HG03439 (cell line): ENCODE results near the gene TAC4.
"Not testable (repeated sequence)": the region's sequence is repeated elsewhere in the genome, so short reads cannot be mapped to it uniquely, and the experiment has no call there.

ENCODE experiments used
- ATAC-seq: cut with Tn5 transposase; IDR thresholded peaks from one replicate; pipeline ENCODE4 v1.9.1; 2021; ENCODE audit warnings: mild to moderate bottlenecking, moderate library complexity; ENCODE audit not compliant: unreplicated experiment

TAC4 gene

DNA sequence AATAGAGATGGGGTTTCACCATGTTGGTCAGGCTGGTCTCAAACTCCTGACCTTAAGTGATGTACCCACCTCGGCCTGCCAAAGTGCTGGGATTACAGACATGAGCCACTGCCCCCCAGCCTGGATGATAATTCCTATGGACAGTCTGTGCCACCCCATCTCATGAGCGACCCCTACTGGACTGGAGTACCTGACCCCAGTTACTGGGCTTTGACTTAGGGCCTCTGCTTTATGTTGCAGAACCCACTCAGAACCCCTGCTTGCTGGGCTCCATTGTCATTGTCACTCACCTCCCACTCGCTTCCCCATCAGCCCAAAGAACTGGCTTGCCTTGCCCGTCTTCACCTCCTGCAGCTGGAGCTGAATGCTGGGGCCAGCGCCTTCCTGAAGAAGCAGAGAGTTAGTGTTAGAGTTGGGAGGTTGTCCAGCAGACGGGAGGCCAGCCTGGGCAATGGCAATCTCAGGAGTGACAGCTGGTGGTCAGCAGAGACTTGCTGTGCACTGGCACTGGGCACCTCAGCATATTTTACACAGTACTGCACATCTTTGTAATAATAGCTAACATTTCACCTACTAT is 4.0 kb downstream of the TAC4 start:
- ATAC-seq = no peak

DNA sequence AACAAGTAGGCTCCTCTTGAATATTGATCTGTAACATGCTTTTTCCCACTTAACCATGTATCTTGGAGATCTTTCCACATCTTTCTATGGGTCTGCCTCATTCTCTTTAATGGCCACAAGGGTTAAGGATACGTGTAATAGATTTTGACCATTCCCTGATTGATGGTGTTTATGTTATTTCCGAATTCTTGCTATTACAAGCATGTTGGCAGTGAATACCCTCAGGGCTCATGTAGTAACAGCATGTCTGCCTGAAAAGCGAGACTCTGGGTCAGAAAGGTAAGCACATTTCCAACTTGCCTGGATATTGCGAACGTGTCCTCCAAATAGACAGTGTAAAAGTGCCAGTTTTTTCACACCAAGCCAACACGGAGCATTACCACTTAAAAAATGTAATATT is 5.0 kb downstream of the TAC4 start:
- no peak for ATAC-seq

DNA sequence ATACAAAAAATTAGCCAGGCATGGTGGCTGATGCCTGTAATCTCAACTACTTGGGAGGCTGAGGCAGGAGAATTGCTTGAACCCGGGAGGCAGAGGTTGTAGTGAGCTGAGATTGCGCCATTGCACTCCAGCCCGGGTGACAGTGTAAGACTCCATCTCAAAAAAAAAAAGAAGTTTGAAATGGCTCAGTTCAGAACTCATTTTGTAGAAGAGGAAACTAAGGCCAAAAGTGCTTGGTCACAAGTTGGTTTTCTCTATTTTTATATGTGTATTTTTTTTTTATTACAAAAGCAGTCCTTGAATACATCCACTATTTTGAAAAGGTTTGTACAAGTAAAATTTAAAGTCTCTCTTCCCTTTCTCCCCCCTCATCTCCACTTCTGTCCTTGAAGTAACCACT is 5.5 kb downstream of the TAC4 start:
- no peak for ATAC-seq

DNA sequence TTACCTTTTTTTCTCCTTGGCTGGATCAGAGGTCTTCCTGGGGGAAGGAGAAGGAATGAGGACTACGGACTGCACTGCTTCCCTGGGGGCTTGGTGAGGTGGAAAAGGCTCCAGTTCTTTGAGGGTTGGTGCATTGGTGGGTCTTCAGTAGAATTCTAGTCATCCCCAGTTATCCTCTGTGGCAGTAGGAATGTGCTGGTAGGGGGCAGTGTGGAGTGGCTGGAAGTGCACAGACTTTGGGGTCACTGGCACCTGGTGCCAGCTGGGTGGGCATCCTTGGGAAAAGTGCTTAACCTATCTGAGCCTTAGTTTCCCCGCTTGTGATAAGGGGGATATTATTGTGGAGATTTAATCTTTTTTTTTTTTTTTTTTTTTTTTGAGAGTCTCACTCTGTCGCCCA is 6.3 kb downstream of the TAC4 start:
- no peak for ATAC-seq

DNA sequence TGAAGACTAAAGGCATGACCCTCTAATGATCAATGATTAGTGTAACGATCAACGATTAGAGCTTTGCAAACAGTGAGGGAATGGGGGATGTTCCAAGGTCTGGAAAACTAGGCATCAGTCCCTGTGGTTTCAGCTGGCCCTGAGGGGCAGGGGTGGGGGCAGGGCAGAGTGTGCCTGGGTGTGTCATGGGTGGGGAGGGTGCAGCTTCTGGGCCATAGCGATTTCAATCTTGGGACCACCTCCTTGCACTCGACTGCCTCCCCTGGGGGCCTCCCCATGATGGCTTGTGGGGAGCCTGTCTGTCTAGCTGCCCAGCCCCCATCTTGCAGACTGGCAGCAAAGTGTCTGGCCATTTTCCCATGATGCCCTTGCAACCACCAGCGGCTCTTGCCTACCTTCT is 8.4 kb downstream of the TAC4 start:
- no peak for ATAC-seq

DNA sequence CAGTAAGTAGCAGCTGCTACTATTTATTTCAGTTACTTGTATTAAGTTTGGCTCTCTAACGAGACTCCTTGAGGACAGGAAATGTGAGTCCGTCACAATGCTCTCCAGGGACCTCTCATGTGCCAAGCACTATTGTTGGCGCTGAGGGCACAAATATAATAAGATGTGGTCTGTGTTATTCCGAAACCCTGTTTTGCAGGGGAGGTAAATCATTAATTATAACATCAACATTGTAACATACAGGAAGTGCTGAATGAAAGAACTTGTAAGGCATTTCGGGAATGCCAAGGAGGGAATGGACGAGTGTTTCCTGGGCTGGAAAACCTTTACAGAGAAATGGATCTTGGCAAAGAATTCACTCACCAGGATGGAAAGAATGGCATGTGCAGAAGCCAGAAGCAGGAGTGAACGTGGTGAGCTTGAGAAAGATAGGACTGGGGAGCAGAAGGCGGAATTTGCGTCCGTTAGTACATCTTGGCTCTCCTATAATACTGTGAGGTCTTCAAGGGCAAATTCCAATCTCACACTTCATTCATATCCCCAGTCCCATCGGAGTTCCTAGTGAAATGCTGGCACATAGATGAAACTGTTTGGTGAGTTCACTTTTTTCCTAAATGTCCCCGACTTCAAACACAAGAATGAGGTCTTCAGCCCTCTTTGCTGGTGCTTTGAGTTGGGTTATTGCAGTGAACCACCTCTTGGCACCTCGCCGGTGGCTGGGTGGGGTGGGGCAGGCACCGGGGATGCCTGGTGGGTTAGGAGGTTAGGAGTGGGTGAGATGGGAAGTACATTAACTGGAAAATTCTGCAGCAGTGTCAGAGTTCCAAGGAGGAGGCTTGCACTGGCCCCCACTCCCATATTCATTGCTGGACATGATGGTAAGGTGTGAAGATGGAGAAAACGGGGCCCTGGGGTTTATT is 11.5 kb downstream of the TAC4 start:
- ATAC-seq = no peak

DNA sequence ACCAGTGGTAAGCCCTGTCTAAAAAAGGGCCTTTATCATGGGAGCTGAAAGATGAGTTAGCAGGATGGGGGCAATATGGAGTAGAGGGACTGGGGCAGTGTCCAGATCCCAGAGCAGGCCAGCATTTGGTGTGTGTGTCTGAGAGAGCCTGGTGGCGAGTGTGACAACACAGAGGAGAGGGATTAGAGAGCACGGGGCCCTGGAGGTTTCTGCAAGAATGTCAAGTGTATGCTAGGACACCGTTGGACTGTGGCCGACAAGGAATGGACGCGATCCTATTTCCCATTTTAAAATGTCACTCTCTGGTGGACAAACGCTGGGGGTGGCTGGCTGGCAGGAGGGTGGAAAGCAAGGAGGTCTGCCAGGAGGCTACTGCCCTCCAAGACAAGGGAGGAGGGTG is 12.4 kb downstream of the TAC4 start:
- no peak for ATAC-seq

DNA sequence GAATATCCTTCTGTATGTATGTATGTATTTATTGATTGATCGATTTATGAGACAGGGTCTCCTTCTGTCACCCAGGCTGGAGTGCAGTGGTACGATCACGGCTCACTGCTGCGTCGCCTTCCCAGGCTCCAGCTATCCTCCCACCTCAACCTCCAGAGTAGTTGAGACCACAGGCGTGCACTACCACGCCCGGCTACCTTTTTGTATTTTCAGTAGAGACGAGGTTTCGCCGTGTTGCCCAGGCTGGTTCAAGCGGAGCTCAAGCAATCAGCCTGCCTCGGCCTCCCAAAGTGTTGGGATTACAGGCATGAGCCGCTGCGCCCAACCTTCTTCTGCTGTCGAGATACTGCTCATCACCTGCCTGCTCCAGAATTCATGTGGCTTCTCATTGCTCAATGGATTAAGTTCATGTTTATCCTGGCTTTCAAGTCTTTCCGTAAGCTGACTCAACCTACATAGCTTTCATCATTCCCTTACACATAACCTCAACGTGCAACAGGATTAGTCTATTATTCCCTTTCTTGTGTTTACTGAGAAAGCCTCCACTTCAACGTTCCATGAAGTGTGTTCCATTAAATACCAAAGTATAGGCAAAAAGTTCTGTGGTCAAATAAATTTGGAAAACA is 13.6 kb downstream of the TAC4 start:
- ATAC-seq = no peak

DNA sequence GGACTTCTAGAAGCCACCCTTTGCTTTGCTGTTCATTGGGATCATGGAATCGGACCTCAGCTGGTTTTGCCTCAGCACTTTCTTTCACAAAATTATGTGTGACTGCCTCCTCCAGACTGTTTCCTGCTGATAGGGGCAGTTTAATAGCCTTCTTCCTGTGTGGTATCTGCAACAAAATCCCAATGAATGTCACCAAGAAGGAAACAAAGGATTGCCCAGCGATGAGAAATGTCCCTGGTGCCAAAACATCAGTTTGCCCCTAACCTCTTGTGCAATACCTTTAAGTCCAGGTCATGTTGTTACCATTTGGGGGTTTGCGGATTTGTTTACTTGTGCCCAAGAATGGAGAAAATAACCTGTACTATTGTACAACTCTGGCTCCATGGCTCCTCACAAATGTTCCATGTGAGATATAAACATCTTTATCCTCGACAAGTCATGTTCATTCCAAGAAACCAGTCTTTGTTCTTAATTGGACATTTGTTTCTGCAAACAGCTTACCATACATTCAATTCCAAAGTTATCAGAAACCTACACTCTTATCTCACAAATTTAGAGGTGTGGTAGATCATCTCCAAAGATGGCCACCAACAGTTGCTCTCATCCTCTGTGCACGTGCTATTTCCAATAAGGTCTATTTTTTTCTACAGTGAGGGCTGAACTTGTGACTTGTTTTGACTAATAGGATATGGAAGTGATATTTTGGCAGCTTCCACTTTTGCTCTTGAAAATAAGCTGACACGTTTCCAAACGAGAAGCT is 14.8 kb downstream of the TAC4 start:
- no peak for ATAC-seq

DNA sequence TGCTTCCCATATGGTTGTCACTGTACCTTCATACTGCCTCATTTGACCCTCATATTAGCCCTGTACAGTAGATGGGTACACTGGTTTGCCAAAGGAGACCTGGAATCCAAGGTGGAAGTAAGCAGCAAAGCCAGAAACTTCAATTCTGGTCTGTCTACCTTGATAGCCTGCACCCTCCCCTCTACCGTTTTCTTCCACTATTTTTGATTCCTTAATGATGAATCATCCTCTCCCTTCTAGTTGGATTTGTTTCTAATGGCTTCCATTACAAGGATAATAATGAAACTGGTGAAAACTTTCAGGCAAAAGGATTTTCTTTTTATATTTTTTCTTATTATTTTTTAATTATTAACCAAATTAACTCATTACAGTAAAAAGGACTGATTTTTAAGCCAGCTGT is 17.3 kb downstream of the TAC4 start:
- ATAC-seq = no peak

DNA sequence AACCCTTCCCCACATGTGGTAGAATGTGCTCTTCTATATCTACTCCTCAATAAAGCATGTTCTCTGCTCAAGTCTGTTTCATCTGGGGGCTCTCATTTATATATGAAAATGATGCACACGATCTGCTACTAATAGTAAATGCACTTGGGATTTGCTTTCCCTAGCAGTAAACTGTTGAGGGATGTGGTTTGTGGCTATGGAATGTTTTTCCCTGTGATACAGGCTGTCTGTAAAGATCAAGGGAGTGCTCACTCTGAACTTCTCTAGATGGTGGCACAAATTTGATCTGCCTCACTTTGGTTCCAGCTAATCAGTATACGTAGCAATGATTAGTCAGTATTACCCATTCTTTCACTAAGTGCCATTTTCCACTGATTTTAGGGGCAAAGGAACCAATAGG is 18.8 kb downstream of the TAC4 start:
- ATAC-seq = no peak

DNA sequence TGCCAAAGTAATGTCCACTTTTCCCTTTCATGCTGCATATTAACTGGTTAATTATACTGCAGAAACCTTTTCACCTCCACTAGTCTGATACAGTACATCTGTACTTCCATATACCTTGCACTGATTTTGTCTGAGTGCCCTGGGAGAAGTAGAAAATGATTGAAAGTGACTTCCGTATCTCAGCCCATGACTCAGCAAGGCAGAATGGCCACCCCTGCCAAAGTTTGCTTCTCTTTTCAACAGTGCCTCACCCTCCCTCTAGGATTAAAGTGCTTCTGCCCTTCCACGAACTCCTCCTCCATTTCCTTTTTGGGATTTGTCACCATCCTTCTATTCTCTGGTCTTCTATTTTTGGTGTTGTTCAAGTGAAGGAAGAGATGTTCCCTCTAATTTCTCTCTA is 19.5 kb downstream of the TAC4 start:
- ATAC-seq = not testable (repeated sequence)

DNA sequence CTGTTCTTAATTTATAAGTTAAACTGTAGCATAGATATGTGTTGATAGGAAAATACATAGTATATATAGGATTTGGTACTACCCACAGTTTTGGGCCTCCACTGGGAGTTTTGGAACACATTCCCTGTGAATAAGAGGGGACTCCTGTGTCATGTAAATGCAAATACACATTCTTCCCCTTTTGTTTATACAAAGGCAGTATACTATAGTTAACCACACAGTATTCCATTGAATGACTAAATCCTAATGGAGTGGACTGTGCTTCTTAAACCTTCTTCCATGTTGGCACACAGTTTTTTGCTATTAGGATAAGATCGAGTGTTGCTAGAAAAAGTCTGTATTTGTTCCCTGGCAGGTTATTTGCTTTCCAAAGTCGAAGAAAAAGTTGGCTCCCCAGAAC is 22.2 kb downstream of the TAC4 start:
- no peak for ATAC-seq

DNA sequence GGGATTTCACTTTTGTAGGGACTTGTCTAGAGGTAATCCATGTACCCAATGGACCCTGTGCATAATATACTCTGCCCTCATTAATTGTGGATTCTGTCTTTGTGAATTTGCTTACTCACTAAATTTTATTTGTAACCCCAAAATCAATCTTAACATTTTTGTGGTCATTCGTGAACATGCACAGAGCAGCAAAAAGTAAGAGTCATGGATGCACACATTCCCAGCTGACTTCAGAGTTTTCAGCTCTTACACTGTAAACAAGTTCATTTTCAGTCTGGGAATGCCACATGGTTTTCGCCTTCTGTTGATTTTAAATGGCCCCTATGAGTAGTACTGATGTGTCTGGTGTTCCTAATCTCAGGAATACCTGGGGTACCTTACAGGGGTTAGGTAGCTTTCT is 24.3 kb downstream of the TAC4 start:
- no peak for ATAC-seq

DNA sequence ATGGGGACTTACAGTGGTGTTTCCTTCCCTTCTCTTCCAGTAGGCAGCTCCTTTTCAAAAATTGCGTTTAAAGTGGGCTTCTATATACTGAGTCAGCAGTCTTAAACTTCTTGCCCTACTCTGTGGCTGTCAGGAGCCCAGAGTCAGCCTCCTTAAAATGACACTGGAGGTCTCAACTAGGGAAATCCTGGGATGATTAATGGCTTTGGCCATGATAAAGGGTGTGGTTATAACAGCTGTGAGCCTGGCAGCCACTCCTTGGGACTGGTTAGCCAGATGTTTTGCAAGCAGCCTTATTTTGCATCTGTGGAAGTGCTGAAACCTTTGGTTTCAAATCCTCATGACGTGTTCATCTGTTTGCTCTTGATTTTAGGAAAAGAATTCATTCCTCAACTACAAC is 25.0 kb downstream of the TAC4 start:
- no peak for ATAC-seq

DNA sequence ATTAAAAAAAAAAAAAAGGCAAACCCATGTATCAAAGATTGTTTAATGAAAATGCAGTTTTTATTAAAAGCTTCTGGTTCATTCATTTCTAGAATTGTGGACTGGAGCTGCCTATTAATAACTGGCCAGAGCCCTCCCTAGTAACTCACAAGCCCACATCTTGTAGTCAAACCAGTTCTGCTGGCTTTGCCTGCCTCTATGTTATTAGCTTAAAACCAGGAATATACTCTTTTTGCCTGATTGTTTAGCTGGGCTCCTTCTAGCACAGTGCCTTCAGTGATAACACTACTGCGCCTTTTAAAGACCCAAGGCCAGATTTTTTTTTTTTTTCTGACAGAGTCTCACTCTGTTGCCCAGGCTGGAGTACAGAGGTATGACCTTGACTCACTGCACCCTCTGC is 26.0 kb downstream of the TAC4 start:
- no peak for ATAC-seq

DNA sequence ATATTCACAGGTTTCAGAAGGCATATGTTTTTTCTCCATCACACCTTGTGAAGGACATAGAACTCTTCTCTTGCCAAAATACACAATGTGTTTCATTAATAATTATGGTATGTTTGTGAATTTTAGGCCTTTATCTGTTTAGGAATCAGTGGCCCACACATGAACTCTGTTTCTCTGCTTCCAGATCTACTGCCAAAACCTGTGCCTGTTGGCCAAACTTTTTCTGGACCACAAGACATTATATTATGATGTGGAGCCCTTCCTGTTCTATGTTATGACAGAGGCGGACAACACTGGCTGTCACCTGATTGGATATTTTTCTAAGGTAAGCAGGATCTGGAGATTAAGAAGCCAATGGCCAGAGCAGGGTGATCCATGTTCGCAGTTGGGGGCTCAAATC is 26.4 kb downstream of the TAC4 start:
- no peak for ATAC-seq

DNA sequence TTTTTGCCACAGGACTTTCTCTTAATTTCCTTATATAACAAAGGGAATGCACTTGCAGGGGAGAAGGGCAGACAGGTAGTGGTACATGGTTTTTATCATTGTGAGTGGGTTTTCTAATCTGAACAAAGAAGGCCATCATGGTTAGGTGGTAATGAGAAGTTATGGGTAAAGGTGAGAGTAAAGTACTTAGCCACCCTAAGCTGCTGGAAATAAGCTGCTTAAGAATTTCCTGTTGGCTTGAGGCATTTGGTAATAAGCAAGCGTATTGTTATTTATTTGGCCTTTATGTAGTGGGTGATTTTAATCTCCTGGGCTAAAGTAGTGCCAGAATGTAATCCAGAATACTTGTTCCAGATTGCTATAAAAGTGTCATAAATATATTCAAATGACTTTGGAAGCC is 27.1 kb downstream of the TAC4 start:
- ATAC-seq = no peak

DNA sequence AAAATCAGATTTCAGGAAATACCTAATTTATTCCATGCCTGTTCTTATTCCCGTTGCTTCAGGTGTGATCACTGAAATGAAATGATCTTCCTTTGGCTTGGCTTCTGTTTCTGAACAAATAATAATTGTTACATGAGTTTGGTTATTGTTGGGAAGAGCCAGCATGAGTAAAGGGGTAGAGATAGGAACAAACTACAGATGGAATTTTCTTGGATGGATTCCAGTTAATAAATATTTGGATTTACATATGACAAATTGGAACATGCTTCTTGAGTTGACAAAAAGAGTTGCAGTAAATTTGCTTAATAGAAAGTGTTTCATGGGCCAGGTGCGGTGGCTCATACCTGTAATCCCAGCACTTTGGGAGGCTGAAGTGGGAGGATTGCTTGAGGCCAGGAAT is 28.2 kb downstream of the TAC4 start:
- ATAC-seq = no peak

DNA sequence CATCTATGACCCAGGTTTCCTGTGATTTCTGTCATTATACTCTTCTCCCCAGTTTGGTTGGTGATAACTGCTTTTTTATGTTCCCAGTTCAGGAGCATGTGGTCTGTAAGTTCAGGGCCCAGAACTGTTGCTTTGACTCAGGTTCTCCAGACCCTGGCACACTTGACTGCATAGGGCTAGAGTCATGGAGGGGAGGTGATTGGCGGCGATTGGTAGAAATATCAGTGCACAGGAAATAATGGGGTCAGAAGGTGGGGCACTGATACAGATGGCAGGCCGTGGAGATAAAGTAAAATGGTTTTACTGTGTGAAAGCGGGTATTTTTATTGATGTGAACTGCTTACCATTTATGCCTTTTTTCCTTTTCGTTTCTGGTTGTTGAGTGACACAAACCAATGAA is 28.7 kb downstream of the TAC4 start:
- ATAC-seq = no peak

DNA sequence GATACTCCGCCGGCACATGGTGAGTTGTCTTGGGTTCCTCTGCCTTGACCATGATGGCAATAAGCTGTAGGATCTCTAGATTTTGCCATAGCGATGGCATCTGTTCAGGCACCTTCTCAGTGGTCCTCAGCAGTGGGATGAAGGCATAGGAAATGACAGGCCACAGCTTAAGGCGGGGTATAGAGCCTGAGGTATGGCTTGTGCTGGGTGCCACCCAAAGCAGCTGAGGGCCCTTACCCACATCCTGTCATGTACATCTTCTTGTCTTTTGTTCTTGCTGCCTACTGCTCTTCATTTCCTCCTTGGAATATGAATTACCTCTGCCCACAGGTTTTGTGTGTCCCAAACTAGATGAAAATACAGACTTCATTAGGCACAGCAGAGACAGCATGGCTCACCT is 29.9 kb downstream of the TAC4 start:
- ATAC-seq = no peak
